Endodermal cell (in vitro differentiated cells): ENCODE results near the gene GRID1. TPM values are rescaled to one million over a fixed set of nuclear protein-coding genes. Genes with fewer than 3 reads are reported as not detected.

ENCODE experiments used
- DNase-seq: peaks from one replicate; pipeline ENCODE4 v3.0.0-alpha.2; 2017
- H3K27ac ChIP-seq: 2 replicates; pipeline ENCODE4 v1.5.1; 2013; ENCODE audit warnings: mild to moderate bottlenecking, low read depth, low read length, moderate library complexity
- H3K27me3 ChIP-seq: 2 replicates; pipeline ENCODE4 v1.6.1; 2013; ENCODE audit warnings: mild to moderate bottlenecking, low read length, moderate library complexity; ENCODE audit not compliant: insufficient read depth, control insufficient read depth, poor library complexity, severe bottlenecking
- H3K36me3 ChIP-seq: 2 replicates; pipeline ENCODE4 v1.7.0; 2013; ENCODE audit warnings: mild to moderate bottlenecking, low read length, moderate library complexity; ENCODE audit not compliant: control insufficient read depth, insufficient read depth
- H3K4me1 ChIP-seq: one replicate; pipeline ENCODE4 v1.7.0; 2013; ENCODE audit warnings: low read length; ENCODE audit not compliant: control insufficient read depth, insufficient read depth
- H3K4me3 ChIP-seq: 2 replicates; pipeline ENCODE4 v1.5.1; 2013; ENCODE audit warnings: mild to moderate bottlenecking, low read length, moderate library complexity
- H3K9ac ChIP-seq: 2 replicates; pipeline ENCODE4 v1.6.1; 2013; ENCODE audit warnings: mild to moderate bottlenecking, low read length, moderate library complexity; ENCODE audit not compliant: poor library complexity, severe bottlenecking; ENCODE audit errors: extremely low read depth
- H3K9me3 ChIP-seq: 2 replicates; pipeline ENCODE4 v1.6.1; 2013; ENCODE audit warnings: mild to moderate bottlenecking, low read length, moderate library complexity; ENCODE audit not compliant: control insufficient read depth
- H3K27ac Mint-ChIP-seq: 2 replicates; pipeline ENCODE4 v1.8.0; 2020; ENCODE audit warnings: mixed read lengths
- H3K27me3 Mint-ChIP-seq: 2 replicates; pipeline ENCODE4 v1.8.0; 2021; ENCODE audit warnings: mild to moderate bottlenecking, mixed read lengths; ENCODE audit not compliant: insufficient read depth
- H3K36me3 Mint-ChIP-seq: 2 replicates; pipeline ENCODE4 v1.8.0; 2020; ENCODE audit warnings: low read depth, mixed read lengths
- H3K4me1 Mint-ChIP-seq: 2 replicates; pipeline ENCODE4 v1.8.0; 2020; ENCODE audit warnings: mixed read lengths
- H3K4me3 Mint-ChIP-seq: 2 replicates; pipeline ENCODE4 v1.8.0; 2020; ENCODE audit warnings: mild to moderate bottlenecking, moderate library complexity, mixed read lengths
- H3K9me3 Mint-ChIP-seq: 2 replicates; pipeline ENCODE4 v1.8.0; 2020; ENCODE audit warnings: mild to moderate bottlenecking, mixed read lengths
- CTCF ChIP-seq: fragments of 200-600 bp; sonication (generic); conservative IDR thresholded peaks from 2 replicates; pipeline ENCODE4 v1.5.0; 2021; ENCODE audit warnings: antibody characterized with exemption, mild to moderate bottlenecking
- WGBS, 2 experiments: methylation state at CpG; one replicate each; pipeline versions ENCODE4 v1.1.5 to v1.1.7; 2013; ENCODE audit warnings: missing lambda C conversion rate in 2 of 2, mixed read lengths in 1 of 2; ENCODE audit not compliant: insufficient coverage in 1 of 2, insufficient read length in 1 of 2; 5-methylcytosine and 5-hydroxymethylcytosine counted together
- total RNA-seq, 2 donors: library from RNA; stranded (reverse); fragmentation: NEBNext Ultra II Directional in 1 of 2; extraction: Animal tissue kit (Norgen Biotek cat#: 25700) in 1 of 2; gene quantifications; 2 replicates in 1 of 2; 3 replicates in 1 of 2; pipeline ENCODE4 v1.2.1, GENCODE V29; 2021

Gene GRID1
- total RNA-seq, 2 donors from 2014 or later = 0.13 to 0.53 TPM

DNA sequence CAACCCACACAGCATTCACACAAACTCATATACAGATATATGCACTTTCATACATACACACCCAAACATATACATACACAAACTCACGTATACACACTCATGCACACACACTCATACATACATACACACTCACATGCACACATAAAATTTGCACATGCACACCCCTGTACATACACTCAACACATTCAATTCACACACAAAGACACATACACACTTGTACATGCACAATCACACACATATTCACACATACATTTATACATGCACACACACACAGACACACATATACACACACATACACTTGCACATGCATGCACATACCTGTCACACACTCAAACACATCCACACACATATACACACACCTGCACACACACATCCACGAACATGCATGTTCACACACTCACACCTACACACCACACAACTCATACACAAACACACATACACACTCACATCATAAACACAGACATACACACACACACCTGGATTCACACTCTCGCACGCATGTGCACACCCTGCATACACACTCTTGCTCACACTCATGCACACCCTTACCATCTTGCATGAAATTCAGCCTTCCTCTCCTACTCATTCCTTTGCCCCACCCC, 451.2 kb downstream of the GRID1 start:
- no peak for TF ChIP-seq CTCF
- 85 to 92% methylated on average over 4 of the region's 4 CpGs for WGBS, 2 experiments
- H3K9me3 Mint-ChIP-seq = no peaks in the 10 kb centered on the region

GRCh38 chr10:85914720-85915119, 451.9 kb downstream of the GRID1 start:
- Mint-ChIP-seq H3K27ac (no peak overlapping the region), H3K4me1 (peaks cover 24% of the 10 kb centered on the region), H3K27me3 (peaks cover 4% of the 10 kb centered on the region), H3K36me3 (no peaks in the 10 kb centered on the region), H3K4me3 (no peak overlapping the region), H3K9me3 (no peaks in the 10 kb centered on the region)
- Histone ChIP-seq H3K4me3 (no peak overlapping the region), H3K9me3 (no peaks in the 10 kb centered on the region), H3K27me3 (no peaks in the 10 kb centered on the region), H3K36me3 (no peaks in the 10 kb centered on the region), H3K4me1 (peaks cover 18% of the 10 kb centered on the region), H3K9ac (no peak overlapping the region), H3K27ac (no peak overlapping the region)
- WGBS, 2 experiments = 87 to 100% methylated on average over 2 to 3 of the region's 3 CpGs
- no peak for TF ChIP-seq CTCF
- no peak for DNase-seq

More for the DNA sequence above, 451.2 kb downstream of the GRID1 start:
- no peak for DNase-seq
- peaks cover 18% of the 10 kb centered on the region for H3K4me1 ChIP-seq
- H3K27ac ChIP-seq = no peak overlapping the region
- Mint-ChIP-seq H3K27ac (no peak overlapping the region), H3K4me1 (peaks cover 28% of the 10 kb centered on the region), H3K27me3 (peaks cover 4% of the 10 kb centered on the region), H3K4me3 (no peak overlapping the region), H3K36me3 (no peaks in the 10 kb centered on the region)
- no peak overlapping the region for H3K9ac ChIP-seq
- no peaks in the 10 kb centered on the region for H3K36me3 ChIP-seq
- no peak overlapping the region for H3K4me3 ChIP-seq
- no peaks in the 10 kb centered on the region for H3K9me3 ChIP-seq
- no peaks in the 10 kb centered on the region for H3K27me3 ChIP-seq

GRCh38 chr10:85908462-85908861, 458.1 kb downstream of the GRID1 start:
- no peaks in the 10 kb centered on the region for H3K36me3 Mint-ChIP-seq
- Histone ChIP-seq H3K4me3 (no peak overlapping the region), H3K9me3 (no peaks in the 10 kb centered on the region), H3K27me3 (no peaks in the 10 kb centered on the region), H3K9ac (no peak overlapping the region), H3K4me1 (no peaks in the 10 kb centered on the region), H3K27ac (no peak overlapping the region), H3K36me3 (no peaks in the 10 kb centered on the region)
- no peak overlapping the region for H3K4me3 Mint-ChIP-seq
- peaks cover 9% of the 10 kb centered on the region for H3K4me1 Mint-ChIP-seq
- TF ChIP-seq CTCF = no peak
- peaks cover 4% of the 10 kb centered on the region for H3K27me3 Mint-ChIP-seq
- 87 to 94% methylated on average over 3 of the region's 3 CpGs for WGBS, 2 experiments
- H3K27ac Mint-ChIP-seq = no peak overlapping the region
- no peak for DNase-seq
- no peaks in the 10 kb centered on the region for H3K9me3 Mint-ChIP-seq
